Measurements from ENCODE around the gene KCTD10. TPM values are rescaled to one million over a fixed set of nuclear protein-coding genes. Genes with fewer than 3 reads are reported as not detected.

The KCTD10 gene
- polyA plus RNA-seq, 1 donor (not counting 4 experiments of a cell fraction or from before 2014, with no cell fraction given): 107 TPM

- Histone ChIP-seq H3K9me3 (ENCODE audit: control insufficient read depth, low read depth, low read length) (no peaks in the 10 kb centered on the region), H4K20me1 (ENCODE audit: control insufficient read depth, extremely low read depth, insufficient read depth, low read length) (peaks cover 4% of the 10 kb centered on the region), H3K27ac (ENCODE audit: control insufficient read depth, insufficient read depth, low read length) (no peak overlapping the region), H3K4me2 (ENCODE audit: control insufficient read depth, extremely low read depth, insufficient read depth, low read depth, low read length) (no peak overlapping the region), H3K9ac (ENCODE audit: control insufficient read depth, extremely low read depth, insufficient read depth, low read length) (no peak overlapping the region), H3K27me3 (ENCODE audit: control insufficient read depth, extremely low read depth, insufficient read depth, low read length) (no peaks in the 10 kb centered on the region), H3K4me1 (ENCODE audit: control insufficient read depth, extremely low read depth, insufficient read depth, low read length) (no peaks in the 10 kb centered on the region), H2AFZ (ENCODE audit: control insufficient read depth, low read length) (no peak overlapping the region), H3K9me1 (ENCODE audit: control insufficient read depth, extremely low read depth, insufficient read depth, low read length) (peaks cover 2% of the 10 kb centered on the region), H3K79me2 (ENCODE audit: control insufficient read depth, insufficient read depth, low read length) (peaks cover 15% of the 10 kb centered on the region), H3K36me3 (ENCODE audit: control insufficient read depth in 2 of 2, extremely low read depth in 1 of 2, insufficient read depth in 2 of 2, low read length in 2 of 2) (peaks cover 26 to 38% of the 10 kb centered on the region in 2 experiments), H3K4me3 (ENCODE audit: control insufficient read depth in 2 of 3, extremely low read depth in 1 of 3, insufficient read depth in 2 of 3, low read depth in 1 of 3, low read length in 3 of 3) (no peak overlapping the region)
- FAIRE-seq (no peak), DNase-seq (ENCODE audit: low read depth, low spot score) (no peak)
- dilution Hi-C loops (cut with MboI; ENCODE audit: extremely low pct_ligation_motif_present, low sequenced_read_pairs): no loop called here
- TF ChIP-seq EZH2 (IDR thresholded peaks at IDR 0.05; ENCODE audit: low read length) (no peak), CTCF (optimal IDR thresholded peaks at IDR 0.05 in 1 of 3, IDR thresholded peaks at IDR 0.05 in 1 of 3, conservative IDR thresholded peaks at IDR 0.05 in 1 of 3; ENCODE audit: extremely low read depth in 1 of 3, insufficient read depth in 2 of 3, low read length in 3 of 3) (no peak)
Observed at GRCh38 chr12:109446869-109447268, 30.2 kb downstream of the KCTD10 start.

DNA sequence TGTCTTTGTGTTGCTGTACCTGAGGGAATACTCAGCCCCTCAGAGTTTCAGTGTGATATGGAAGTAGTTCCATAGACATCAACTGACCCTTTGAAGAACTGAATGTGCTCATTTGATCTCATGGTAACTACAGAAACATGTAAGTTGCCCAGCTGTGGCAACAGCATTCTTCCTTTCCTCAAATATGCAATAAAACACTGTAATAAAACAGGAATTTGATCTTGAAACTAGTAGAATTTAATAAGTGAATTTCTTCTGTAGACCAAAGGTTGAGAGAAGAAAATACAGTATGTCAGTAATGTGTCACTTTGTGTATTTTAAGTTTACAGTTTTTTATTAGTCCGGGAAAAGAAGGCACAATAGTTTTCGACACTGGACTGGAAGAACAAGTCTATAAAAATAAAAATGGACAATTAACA lies 31.9 kb downstream of the KCTD10 start:
- H3K4me2 ChIP-seq (ENCODE audit: control insufficient read depth, extremely low read depth, insufficient read depth, low read depth, low read length): no peak overlapping the region
- dilution Hi-C loops (cut with MboI; ENCODE audit: extremely low pct_ligation_motif_present, low sequenced_read_pairs): no loop called here
- H3K27me3 ChIP-seq (ENCODE audit: control insufficient read depth, extremely low read depth, insufficient read depth, low read length): no peaks in the 10 kb centered on the region
- DNase-seq (ENCODE audit: low read depth, low spot score) (no peak), FAIRE-seq (no peak)
- peaks cover 18 to 27% of the 10 kb centered on the region in 2 experiments for H3K36me3 ChIP-seq (ENCODE audit: control insufficient read depth in 2 of 2, extremely low read depth in 1 of 2, insufficient read depth in 2 of 2, low read length in 2 of 2)
- H3K79me2 ChIP-seq (ENCODE audit: control insufficient read depth, insufficient read depth, low read length): peaks cover 3% of the 10 kb centered on the region
- no peak for TF ChIP-seq CTCF (optimal IDR thresholded peaks at IDR 0.05 in 1 of 3, IDR thresholded peaks at IDR 0.05 in 1 of 3, conservative IDR thresholded peaks at IDR 0.05 in 1 of 3; ENCODE audit: extremely low read depth in 1 of 3, insufficient read depth in 2 of 3, low read length in 3 of 3)
- TF ChIP-seq EZH2 (IDR thresholded peaks at IDR 0.05; ENCODE audit: low read length): no peak
- H3K9me3 ChIP-seq (ENCODE audit: control insufficient read depth, low read depth, low read length): no peaks in the 10 kb centered on the region
- H3K9me1 ChIP-seq (ENCODE audit: control insufficient read depth, extremely low read depth, insufficient read depth, low read length): no peaks in the 10 kb centered on the region
- no peak overlapping the region for H3K27ac ChIP-seq (ENCODE audit: control insufficient read depth, insufficient read depth, low read length)
- peaks cover 4% of the 10 kb centered on the region for H4K20me1 ChIP-seq (ENCODE audit: control insufficient read depth, extremely low read depth, insufficient read depth, low read length)
- no peak overlapping the region for H3K4me3 ChIP-seq (ENCODE audit: control insufficient read depth in 2 of 3, extremely low read depth in 1 of 3, insufficient read depth in 2 of 3, low read depth in 1 of 3, low read length in 3 of 3)
- H3K4me1 ChIP-seq (ENCODE audit: control insufficient read depth, extremely low read depth, insufficient read depth, low read length): no peaks in the 10 kb centered on the region
- H2AFZ ChIP-seq (ENCODE audit: control insufficient read depth, low read length): no peak overlapping the region
- no peak overlapping the region for H3K9ac ChIP-seq (ENCODE audit: control insufficient read depth, extremely low read depth, insufficient read depth, low read length)
